NCI-H2196 treated with DMSO at 0.1 percent for 48 hours (cell line): Measurements from ENCODE around the gene ARHGAP24.
"Not testable (repeated sequence)": the region's sequence is repeated elsewhere in the genome, so short reads cannot be mapped to it uniquely, and the experiment has no call there.

Experiments used
- DNase-seq: peaks from one replicate; lab custom pipeline; 2025; ENCODE audit not compliant: unreplicated experiment; lab: John Stamatoyannopoulos, UW

Gene ARHGAP24

GRCh38 chr4:85482010-85482738 lies 7.2 kb downstream of the ARHGAP24 start:
- no peak for DNase-seq

GRCh38 chr4:85486425-85487086 lies 11.6 kb downstream of the ARHGAP24 start:
- no peak for DNase-seq

- no peak for DNase-seq
These were observed 13.5 kb downstream of the ARHGAP24 start for GRCh38 chr4:85488416-85488815.

GRCh38 chr4:85489273-85489981 lies 14.5 kb downstream of the ARHGAP24 start:
- no peak for DNase-seq

GRCh38 chr4:85491527-85491926 lies 16.6 kb downstream of the ARHGAP24 start:
- no peak for DNase-seq

GRCh38 chr4:85492336-85492735 lies 17.4 kb downstream of the ARHGAP24 start:
- no peak for DNase-seq

- no peak for DNase-seq
These were observed 20.7 kb downstream of the ARHGAP24 start for GRCh38 chr4:85495621-85496020.

GRCh38 chr4:85496126-85496849 lies 21.3 kb downstream of the ARHGAP24 start:
- DNase-seq, result no peak

GRCh38 chr4:85496933-85497332 lies 22.0 kb downstream of the ARHGAP24 start:
- DNase-seq, result no peak

- DNase-seq, result no peak
These were observed 23.3 kb downstream of the ARHGAP24 start for GRCh38 chr4:85498068-85498733.

GRCh38 chr4:85499573-85499972 lies 24.6 kb downstream of the ARHGAP24 start:
- no peak for DNase-seq

- DNase-seq, result no peak
These were observed 25.3 kb downstream of the ARHGAP24 start for GRCh38 chr4:85500110-85500867.

GRCh38 chr4:85501145-85501544 lies 26.2 kb downstream of the ARHGAP24 start:
- DNase-seq, result not testable (repeated sequence)

GRCh38 chr4:85508654-85509053 lies 33.7 kb downstream of the ARHGAP24 start:
- DNase-seq, result no peak

- DNase-seq, result no peak
These were observed 35.1 kb downstream of the ARHGAP24 start for GRCh38 chr4:85509882-85510631.

GRCh38 chr4:85510632-85510984 lies 35.7 kb downstream of the ARHGAP24 start:
- no peak for DNase-seq

GRCh38 chr4:85512446-85513205 lies 37.7 kb downstream of the ARHGAP24 start:
- DNase-seq, result no peak

GRCh38 chr4:85514117-85514516 lies 39.2 kb downstream of the ARHGAP24 start:
- no peak for DNase-seq

GRCh38 chr4:85514783-85515182 lies 39.8 kb downstream of the ARHGAP24 start:
- DNase-seq, result no peak
